DOHH2 (cell line): ENCODE results near the gene SHMT2.

Source experiments
- H3F3A ChIP-seq: fragments of 200-600 bp; sonication (generic), shearing (Covaris generic); 2 replicates; pipeline ENCODE4 v1.6.0; 2016; ENCODE audit warnings: antibody characterized with exemption, mild to moderate bottlenecking; ENCODE audit not compliant: control insufficient read depth, insufficient read depth
- H3K27ac ChIP-seq: fragments of 200-600 bp; sonication (generic); 2 replicates; pipeline ENCODE4 v1.5.1; 2014; ENCODE audit warnings: low read depth, mild to moderate bottlenecking, low read length, moderate library complexity
- H3K27me3 ChIP-seq: fragments of 200-600 bp; sonication (generic); 2 replicates; pipeline ENCODE4 v1.6.1; 2014; ENCODE audit warnings: mild to moderate bottlenecking, low read length, mixed read lengths; ENCODE audit not compliant: control insufficient read depth
- H3K36me3 ChIP-seq: fragments of 200-600 bp; sonication (generic); 2 replicates; pipeline ENCODE4 v1.6.1; 2014; ENCODE audit warnings: mild to moderate bottlenecking, low read length, moderate library complexity, mixed read lengths; ENCODE audit not compliant: control insufficient read depth
- H3K4me1 ChIP-seq: fragments of 200-600 bp; sonication (generic); 2 replicates; pipeline ENCODE4 v1.6.1; 2014; ENCODE audit warnings: mild to moderate bottlenecking, low read length, mixed read lengths; ENCODE audit not compliant: control insufficient read depth
- H3K4me2 ChIP-seq: fragments of 200-600 bp; sonication (generic); 2 replicates; pipeline ENCODE4 v1.6.0; 2014; ENCODE audit warnings: mild to moderate bottlenecking, low read length, moderate library complexity
- H3K4me3 ChIP-seq: fragments of 200-600 bp; sonication (generic); 2 replicates; pipeline ENCODE4 v1.5.1; 2014; ENCODE audit warnings: mild to moderate bottlenecking, low read length, mixed read lengths
- H3K79me2 ChIP-seq: fragments of 200-600 bp; sonication (generic); 2 replicates; pipeline ENCODE4 v1.6.1; 2014; ENCODE audit warnings: mild to moderate bottlenecking, low read length, mixed read lengths; ENCODE audit not compliant: control insufficient read depth
- H3K9me2 ChIP-seq: fragments of 200-600 bp; sonication (generic); replicated peaks from 2 replicates; pipeline ENCODE4 v1.6.1; 2014; ENCODE audit warnings: mild to moderate bottlenecking, low read length, mixed read lengths; ENCODE audit not compliant: control insufficient read depth
- H3K9me3 ChIP-seq: fragments of 200-600 bp; sonication (generic); 2 replicates; pipeline ENCODE4 v1.6.1; 2014; ENCODE audit warnings: antibody characterized with exemption, low read length, mixed read lengths; ENCODE audit not compliant: control insufficient read depth, insufficient read depth
- H4K20me1 ChIP-seq: fragments of 200-600 bp; sonication (generic); 2 replicates; pipeline ENCODE4 v1.6.0; 2014; ENCODE audit warnings: low read depth, mild to moderate bottlenecking, antibody characterized with exemption, low read length, moderate library complexity; ENCODE audit not compliant: control insufficient read depth, insufficient read depth
- EZH2phosphoT487 ChIP-seq: fragments of 200-600 bp; sonication (generic); IDR thresholded peaks from 2 replicates; pipeline ENCODE4 v1.6.1; 2017; ENCODE audit warnings: borderline replicate concordance, mild to moderate bottlenecking, antibody characterized with exemption, low read length, moderate library complexity, mixed read lengths
- TF ChIP-seq, protein P1 (sequence below): fragments of 200-600 bp; sonication (generic); IDR thresholded peaks from one replicate; pipeline ENCODE4 v1.5.1; 2014; ENCODE audit warnings: antibody characterized with exemption, mild to moderate bottlenecking, low read depth, low read length; ENCODE audit not compliant: poor library complexity, severe bottlenecking

SHMT2 gene

DNA sequence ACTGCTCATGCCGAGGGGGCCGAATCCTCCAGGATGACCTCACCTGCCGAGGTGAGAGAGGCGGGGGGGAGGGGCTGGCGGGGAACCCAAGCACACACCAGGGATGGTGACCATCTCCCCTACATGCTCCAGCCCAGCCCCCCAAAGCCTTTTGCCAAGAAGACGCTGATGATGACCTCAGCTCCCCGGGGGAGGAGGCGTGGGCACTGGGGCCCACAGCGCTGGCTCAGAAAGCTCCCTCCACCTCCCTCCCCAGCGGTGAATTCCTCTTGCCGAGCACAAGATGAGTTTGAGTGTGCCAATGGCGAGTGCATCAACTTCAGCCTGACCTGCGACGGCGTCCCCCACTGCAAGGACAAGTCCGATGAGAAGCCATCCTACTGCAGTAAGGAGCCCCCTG, 36.6 kb upstream of the SHMT2 start:
- TF ChIP-seq, protein P1, sequence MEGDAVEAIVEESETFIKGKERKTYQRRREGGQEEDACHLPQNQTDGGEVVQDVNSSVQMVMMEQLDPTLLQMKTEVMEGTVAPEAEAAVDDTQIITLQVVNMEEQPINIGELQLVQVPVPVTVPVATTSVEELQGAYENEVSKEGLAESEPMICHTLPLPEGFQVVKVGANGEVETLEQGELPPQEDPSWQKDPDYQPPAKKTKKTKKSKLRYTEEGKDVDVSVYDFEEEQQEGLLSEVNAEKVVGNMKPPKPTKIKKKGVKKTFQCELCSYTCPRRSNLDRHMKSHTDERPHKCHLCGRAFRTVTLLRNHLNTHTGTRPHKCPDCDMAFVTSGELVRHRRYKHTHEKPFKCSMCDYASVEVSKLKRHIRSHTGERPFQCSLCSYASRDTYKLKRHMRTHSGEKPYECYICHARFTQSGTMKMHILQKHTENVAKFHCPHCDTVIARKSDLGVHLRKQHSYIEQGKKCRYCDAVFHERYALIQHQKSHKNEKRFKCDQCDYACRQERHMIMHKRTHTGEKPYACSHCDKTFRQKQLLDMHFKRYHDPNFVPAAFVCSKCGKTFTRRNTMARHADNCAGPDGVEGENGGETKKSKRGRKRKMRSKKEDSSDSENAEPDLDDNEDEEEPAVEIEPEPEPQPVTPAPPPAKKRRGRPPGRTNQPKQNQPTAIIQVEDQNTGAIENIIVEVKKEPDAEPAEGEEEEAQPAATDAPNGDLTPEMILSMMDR, result no peak
- no peak for TF ChIP-seq EZH2phosphoT487
- H3K79me2 ChIP-seq, result no peaks in the 10 kb centered on the region
- no peaks in the 10 kb centered on the region for H3K36me3 ChIP-seq

DNA sequence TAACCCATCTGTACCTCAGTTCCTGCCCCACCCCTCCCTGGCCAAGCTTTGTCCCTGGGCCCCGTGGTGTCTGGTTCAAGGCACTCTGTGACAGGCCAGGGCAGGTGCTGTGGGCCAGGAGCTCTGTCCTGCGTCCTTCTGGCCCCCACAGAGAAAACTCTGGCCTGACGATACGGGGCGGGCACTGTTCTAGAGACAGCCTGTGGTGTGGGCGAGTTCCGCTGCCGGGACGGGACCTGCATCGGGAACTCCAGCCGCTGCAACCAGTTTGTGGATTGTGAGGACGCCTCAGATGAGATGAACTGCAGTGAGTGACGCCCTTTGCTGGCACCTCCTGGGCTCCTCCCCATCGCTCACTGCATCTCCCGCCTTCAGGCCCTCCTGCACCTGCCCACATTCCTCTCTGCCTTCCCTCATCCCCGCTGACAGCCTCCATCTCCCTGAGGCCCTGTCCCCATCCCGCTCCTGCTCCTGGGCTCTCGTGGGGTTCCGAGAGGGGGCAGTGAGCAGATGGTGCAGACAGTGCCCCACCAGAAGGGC, 35.7 kb upstream of the SHMT2 start:
- no peak overlapping the region for H3K4me3 ChIP-seq
- no peak for TF ChIP-seq EZH2phosphoT487
- TF ChIP-seq, protein P1, result no peak
- no peaks in the 10 kb centered on the region for H3K4me1 ChIP-seq
- no peaks in the 10 kb centered on the region for H4K20me1 ChIP-seq
- no peaks in the 10 kb centered on the region for H3K9me3 ChIP-seq
- H3K27me3 ChIP-seq, result no peaks in the 10 kb centered on the region
- H3F3A ChIP-seq, result no peaks in the 10 kb centered on the region
- H3K36me3 ChIP-seq, result no peaks in the 10 kb centered on the region
- no peaks in the 10 kb centered on the region for H3K9me2 ChIP-seq
- no peak overlapping the region for H3K4me2 ChIP-seq
- H3K79me2 ChIP-seq, result no peaks in the 10 kb centered on the region
- no peak overlapping the region for H3K27ac ChIP-seq

More for the DNA sequence above, 36.6 kb upstream of the SHMT2 start:
- Histone ChIP-seq H3K4me1 (no peaks in the 10 kb centered on the region), H3F3A (no peaks in the 10 kb centered on the region), H3K9me3 (no peaks in the 10 kb centered on the region), H3K27ac (no peak overlapping the region), H4K20me1 (no peaks in the 10 kb centered on the region), H3K4me3 (no peak overlapping the region), H3K4me2 (no peak overlapping the region), H3K27me3 (no peaks in the 10 kb centered on the region), H3K9me2 (no peaks in the 10 kb centered on the region)

- no peaks in the 10 kb centered on the region for H3K36me3 ChIP-seq
Observed at GRCh38 chr12:57194253-57194652, 35.3 kb upstream of the SHMT2 start.

More at GRCh38 chr12:57194253-57194652, 35.3 kb upstream of the SHMT2 start:
- H3K4me1 ChIP-seq, result no peaks in the 10 kb centered on the region
- no peak overlapping the region for H3K4me2 ChIP-seq
- no peaks in the 10 kb centered on the region for H3K79me2 ChIP-seq
- no peaks in the 10 kb centered on the region for H4K20me1 ChIP-seq
- H3K4me3 ChIP-seq, result no peak overlapping the region
- no peak overlapping the region for H3K27ac ChIP-seq
- TF ChIP-seq, protein P1, result no peak
- no peak for TF ChIP-seq EZH2phosphoT487
- no peaks in the 10 kb centered on the region for H3K27me3 ChIP-seq
- H3K9me2 ChIP-seq, result no peaks in the 10 kb centered on the region
- H3F3A ChIP-seq, result no peaks in the 10 kb centered on the region
- no peaks in the 10 kb centered on the region for H3K9me3 ChIP-seq
